ENCODE results near the gene FNDC1.

- TF ChIP-seq CTCF (IDR thresholded peaks at IDR 0.05; ENCODE audit: borderline replicate concordance, extremely low read depth, low read length, poor library complexity, severe bottlenecking) (no peak), EZH2 (IDR thresholded peaks at IDR 0.05; ENCODE audit: borderline replicate concordance, low read depth, low read length, severe bottlenecking) (no peak)
Observed at GRCh38 chr6:159279790-159280277, 110.6 kb downstream of the FNDC1 start.

All from DND-41 (cell line).